SK-N-SH treated with all-trans-retinoic acid at 6 μM for 48 hours (cell line): ENCODE data around the gene TOP1.

Source experiments
- ATAC-seq: fragments of 200-7000 bp; cut with Tn5 transposase; 3 replicates; pipeline ENCODE4 v1.9.1; 2020; ENCODE audit warnings: mild to moderate bottlenecking, moderate library complexity
- ARNTL ChIP-seq: fragments of 450-650 bp; formaldehyde crosslinking; IDR thresholded peaks from 2 replicates; pipeline ENCODE4 v1.5.0; 2020; ENCODE audit warnings: low read depth, mild to moderate bottlenecking, moderate library complexity, borderline replicate concordance
- BACH2 ChIP-seq: fragments of 250-450 bp; sonication (Bioruptor Pico); IDR thresholded peaks from 2 replicates; pipeline ENCODE4 v1.9.0; 2021; ENCODE audit warnings: mild to moderate bottlenecking, borderline replicate concordance
- CSDC2 ChIP-seq: fragments of 250-450 bp; sonication (Bioruptor Pico); IDR thresholded peaks from 2 replicates; pipeline ENCODE4 v1.5.0; 2020; ENCODE audit warnings: mild to moderate bottlenecking, moderate library complexity
- ESRRG ChIP-seq: fragments of 250-450 bp; sonication (Bioruptor Pico); IDR thresholded peaks from 2 replicates; pipeline ENCODE4 v1.6.1; 2021; ENCODE audit warnings: mild to moderate bottlenecking
- GLIS3 ChIP-seq: fragments of 250-450 bp; sonication (Bioruptor Pico); IDR thresholded peaks from 2 replicates; pipeline ENCODE4 v1.5.0; 2020; ENCODE audit warnings: mild to moderate bottlenecking, moderate library complexity
- ISL1 ChIP-seq: fragments of 250-450 bp; sonication (Bioruptor Pico); IDR thresholded peaks from 2 replicates; pipeline ENCODE4 v2.1.2; 2022; ENCODE audit warnings: mild to moderate bottlenecking, moderate library complexity
- OSR1 ChIP-seq: fragments of 250-450 bp; sonication (Bioruptor Pico); IDR thresholded peaks from 2 replicates; pipeline ENCODE4 v1.8.0; 2022; ENCODE audit warnings: moderate library complexity, mild to moderate bottlenecking, inconsistent platforms
- PATZ1 ChIP-seq: fragments of 250-450 bp; sonication (Bioruptor Pico); IDR thresholded peaks from 2 replicates; pipeline ENCODE4 v1.8.0; 2020; ENCODE audit warnings: mild to moderate bottlenecking, moderate library complexity, borderline replicate concordance
- PPARA ChIP-seq: fragments of 250-450 bp; sonication (Bioruptor Pico); IDR thresholded peaks from 2 replicates; pipeline ENCODE4 v1.5.0; 2020; ENCODE audit warnings: mild to moderate bottlenecking, borderline replicate concordance
- RARB ChIP-seq: fragments of 250-450 bp; sonication (Bioruptor Pico); IDR thresholded peaks from 2 replicates; pipeline ENCODE4 v1.8.0; 2021; ENCODE audit warnings: mild to moderate bottlenecking, moderate library complexity
- SNAI2 ChIP-seq: fragments of 250-450 bp; sonication (Bioruptor Pico); IDR thresholded peaks from 2 replicates; pipeline ENCODE4 v1.5.0; 2020; ENCODE audit warnings: mild to moderate bottlenecking, moderate library complexity
- TCF4 ChIP-seq: fragments of 250-450 bp; sonication (Bioruptor Pico); IDR thresholded peaks from 2 replicates; pipeline ENCODE4 v1.8.0; 2021; ENCODE audit warnings: mild to moderate bottlenecking, moderate library complexity, borderline replicate concordance
- TOX ChIP-seq: fragments of 250-450 bp; sonication (Bioruptor Pico); IDR thresholded peaks from 2 replicates; pipeline ENCODE4 v1.8.0; 2021; ENCODE audit warnings: mild to moderate bottlenecking, moderate library complexity, borderline replicate concordance
- TSHZ2 ChIP-seq: fragments of 250-450 bp; sonication (Bioruptor Pico); IDR thresholded peaks from 2 replicates; pipeline ENCODE4 v1.5.0; 2020; ENCODE audit warnings: mild to moderate bottlenecking, moderate library complexity
- ZC3H10 ChIP-seq: fragments of 250-450 bp; sonication (Bioruptor Pico); IDR thresholded peaks from 2 replicates; pipeline ENCODE4 v1.5.1; 2021; ENCODE audit warnings: mild to moderate bottlenecking, moderate library complexity
- ZFP3 ChIP-seq: fragments of 250-450 bp; sonication (Bioruptor Pico); IDR thresholded peaks from 2 replicates; pipeline ENCODE4 v1.5.0; 2020; ENCODE audit warnings: mild to moderate bottlenecking, moderate library complexity
- ZFP30 ChIP-seq: fragments of 450-650 bp; formaldehyde crosslinking; IDR thresholded peaks from 2 replicates; pipeline ENCODE4 v1.5.0; 2022; ENCODE audit warnings: mild to moderate bottlenecking, moderate library complexity
- ZNF565 ChIP-seq: fragments of 450-650 bp; formaldehyde crosslinking; conservative IDR thresholded peaks from 2 replicates; pipeline ENCODE4 v1.5.0; 2020; ENCODE audit warnings: low read depth, mild to moderate bottlenecking, moderate library complexity
- ZNF8 ChIP-seq: fragments of 450-650 bp; formaldehyde crosslinking; IDR thresholded peaks from 2 replicates; pipeline ENCODE4 v1.5.0; 2020; ENCODE audit warnings: mild to moderate bottlenecking, moderate library complexity
- TF ChIP-seq, protein P1 (sequence below): fragments of 250-450 bp; sonication (Bioruptor Pico); IDR thresholded peaks from 2 replicates; pipeline ENCODE4 v1.5.1; 2021; ENCODE audit warnings: mild to moderate bottlenecking, moderate library complexity

The TOP1 gene

DNA sequence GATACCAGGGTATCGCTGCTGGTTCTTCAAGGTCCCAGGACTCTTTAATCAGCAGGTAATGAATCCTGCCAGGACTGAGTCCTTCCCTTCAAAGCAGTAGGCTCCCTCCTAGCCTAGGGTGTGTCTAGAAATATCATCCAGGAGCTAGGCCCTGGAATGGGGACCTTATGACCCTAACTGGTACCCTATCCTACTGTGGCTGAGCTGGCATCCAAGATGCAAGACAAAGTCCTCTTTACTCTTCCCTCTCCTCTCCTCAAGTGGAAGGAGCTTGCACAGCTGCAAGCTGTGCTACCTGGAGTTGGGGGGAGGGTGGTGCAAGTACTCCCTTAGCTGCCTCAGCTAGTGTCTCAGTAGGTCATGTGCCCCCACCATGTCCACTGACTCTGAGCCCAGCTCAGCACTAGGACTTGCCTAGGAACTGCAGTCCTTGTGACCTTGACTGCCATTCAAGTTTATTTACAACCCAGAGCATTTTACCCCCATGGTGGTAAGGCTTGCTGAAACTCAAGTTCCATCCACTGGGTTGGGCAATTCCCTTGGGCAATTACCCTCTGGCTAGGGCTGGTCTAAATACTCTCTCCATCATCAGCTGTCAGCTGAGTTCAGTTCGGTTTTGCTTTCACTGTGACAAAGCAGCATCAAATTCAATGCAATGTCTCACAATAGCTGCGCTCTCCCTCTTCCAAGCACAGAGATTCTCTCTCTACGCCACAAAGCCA, 48.4 kb upstream of the TOP1 start (continued):
- TF ChIP-seq OSR1 (CRISPR knock-in tag) (no peak), ESRRG (CRISPR knock-in tag) (no peak), TOX (CRISPR knock-in tag) (no peak)
- TF ChIP-seq, all 23 proteins: peak for 0

DNA sequence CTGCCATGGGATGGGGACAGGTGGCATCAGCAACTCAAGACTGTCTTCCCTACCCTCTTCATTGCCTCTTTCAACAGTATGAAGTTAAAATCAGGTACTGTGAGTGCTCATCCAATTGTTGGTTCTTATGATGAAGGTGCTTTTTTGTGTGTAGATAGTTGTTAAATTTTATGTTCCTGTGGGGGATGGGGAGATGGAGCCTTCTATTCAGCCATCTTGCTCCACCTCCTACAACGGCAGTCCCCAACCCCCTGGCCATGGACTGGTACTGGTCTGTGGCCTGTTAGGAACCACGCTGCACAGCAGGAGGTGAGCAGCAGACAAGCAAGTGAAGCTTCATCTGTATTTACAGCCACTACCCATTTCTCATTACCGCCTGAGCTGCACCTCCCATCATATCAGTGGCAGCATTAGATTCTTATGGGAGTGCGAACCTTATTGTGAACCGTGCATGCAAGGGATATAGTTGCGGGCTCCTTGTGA, 47.8 kb upstream of the TOP1 start:
- ATAC-seq, result no peak
- TF ChIP-seq ZNF565 (no peak), ZFP3 (no peak), TOX (CRISPR knock-in tag) (no peak)
- TF ChIP-seq, all 23 proteins: peak for 0

GRCh38 chr20:40982415-40983145, 46.0 kb upstream of the TOP1 start:
- no peak for TF ChIP-seq GLIS3 (CRISPR knock-in tag)
- TF ChIP-seq ESRRG (CRISPR knock-in tag), result no peak
- TF ChIP-seq ZNF8, result no peak
- TF ChIP-seq OSR1 (CRISPR knock-in tag), result no peak
- TF ChIP-seq, protein P1, sequence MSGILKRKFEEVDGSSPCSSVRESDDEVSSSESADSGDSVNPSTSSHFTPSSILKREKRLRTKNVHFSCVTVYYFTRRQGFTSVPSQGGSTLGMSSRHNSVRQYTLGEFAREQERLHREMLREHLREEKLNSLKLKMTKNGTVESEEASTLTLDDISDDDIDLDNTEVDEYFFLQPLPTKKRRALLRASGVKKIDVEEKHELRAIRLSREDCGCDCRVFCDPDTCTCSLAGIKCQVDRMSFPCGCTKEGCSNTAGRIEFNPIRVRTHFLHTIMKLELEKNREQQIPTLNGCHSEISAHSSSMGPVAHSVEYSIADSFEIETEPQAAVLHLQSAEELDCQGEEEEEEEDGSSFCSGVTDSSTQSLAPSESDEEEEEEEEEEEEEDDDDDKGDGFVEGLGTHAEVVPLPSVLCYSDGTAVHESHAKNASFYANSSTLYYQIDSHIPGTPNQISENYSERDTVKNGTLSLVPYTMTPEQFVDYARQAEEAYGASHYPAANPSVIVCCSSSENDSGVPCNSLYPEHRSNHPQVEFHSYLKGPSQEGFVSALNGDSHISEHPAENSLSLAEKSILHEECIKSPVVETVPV (CRISPR knock-in tag), result no peak
- no peak for TF ChIP-seq ARNTL (CRISPR knock-in tag)
- TF ChIP-seq TCF4 (CRISPR knock-in tag), result no peak
- TF ChIP-seq SNAI2, result no peak
- ATAC-seq, result no peak

DNA sequence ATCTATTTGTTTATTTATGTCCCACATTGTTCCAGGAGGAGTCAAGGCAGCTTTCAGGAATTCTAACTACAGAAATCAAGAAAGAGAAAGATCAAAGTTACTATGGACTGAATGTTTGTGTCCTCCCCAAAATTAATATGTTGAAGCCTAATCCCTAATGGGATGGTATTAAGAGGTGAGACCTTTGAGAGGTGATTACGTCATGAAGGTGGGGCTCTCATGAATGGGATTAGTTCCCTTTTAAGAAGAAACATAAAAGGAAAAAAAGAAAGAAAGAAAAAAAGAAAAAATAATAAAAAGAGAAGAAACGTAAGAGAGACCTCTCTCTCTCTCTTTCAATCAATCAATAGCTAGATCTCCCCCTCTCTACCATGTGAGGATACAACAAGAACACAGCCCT, 44.7 kb upstream of the TOP1 start:
- TF ChIP-seq TSHZ2 (CRISPR knock-in tag) (no peak), ISL1 (CRISPR knock-in tag) (no peak), PPARA (CRISPR knock-in tag) (no peak), TCF4 (CRISPR knock-in tag) (no peak), BACH2 (CRISPR knock-in tag) (no peak), OSR1 (CRISPR knock-in tag) (no peak)
- TF ChIP-seq, all 23 proteins: peak for 0
- ATAC-seq, result no peak

- ATAC-seq, result no peak
- TF ChIP-seq TCF4 (CRISPR knock-in tag), result no peak
- no peak for TF ChIP-seq RARB (CRISPR knock-in tag)
- no peak for TF ChIP-seq SNAI2
- TF ChIP-seq, all 23 proteins: peak for 0
Observed at GRCh38 chr20:40984496-40984895, 44.1 kb upstream of the TOP1 start.

DNA sequence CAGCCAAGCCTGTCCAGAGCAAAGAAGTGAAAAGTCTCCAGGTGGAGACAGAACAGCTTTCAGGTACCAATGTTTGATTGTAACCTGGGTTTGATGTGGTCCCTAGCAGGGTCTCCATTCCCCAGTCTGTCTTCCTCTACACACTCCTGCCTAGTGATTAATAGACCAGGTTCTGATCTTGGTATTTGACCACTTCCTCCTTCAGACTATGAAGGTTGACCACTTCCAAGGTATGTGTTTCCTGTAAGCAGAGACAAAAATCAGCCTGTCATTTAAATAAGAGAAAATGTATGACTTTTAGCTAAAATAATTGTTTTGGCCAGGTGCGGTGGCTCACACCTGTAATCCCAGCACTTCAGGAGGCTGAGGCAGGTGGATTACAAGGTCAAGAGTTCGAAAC, 41.8 kb upstream of the TOP1 start:
- TF ChIP-seq ZNF565 (no peak), ZFP3 (no peak), CSDC2 (CRISPR knock-in tag) (no peak), PPARA (CRISPR knock-in tag) (no peak), TSHZ2 (CRISPR knock-in tag) (no peak), RARB (CRISPR knock-in tag) (no peak), TOX (CRISPR knock-in tag) (no peak), ISL1 (CRISPR knock-in tag) (no peak), ZFP30 (CRISPR knock-in tag) (no peak), ZC3H10 (CRISPR knock-in tag) (no peak), PATZ1 (CRISPR knock-in tag) (no peak), GLIS3 (CRISPR knock-in tag) (no peak), SNAI2 (no peak), ZNF8 (no peak)
- TF ChIP-seq, protein P1 (CRISPR knock-in tag), result no peak
- no peak for ATAC-seq
